Adipocyte (in vitro differentiated cells): ENCODE data around the gene GAST.
"Not testable (repeated sequence)": the region's sequence is repeated elsewhere in the genome, so short reads cannot be mapped to it uniquely, and the experiment has no call there.

ENCODE experiments used
- DNase-seq: peaks from one replicate; pipeline ENCODE4 v3.0.0-alpha.2; 2015; ENCODE audit warnings: low read depth
- H3K27me3 ChIP-seq: replicated peaks from 2 replicates; pipeline ENCODE4 v1.7.0; 2013; ENCODE audit warnings: mild to moderate bottlenecking, low read length, moderate library complexity; ENCODE audit not compliant: control insufficient read depth, insufficient read depth
- H3K36me3 ChIP-seq: 2 replicates; pipeline ENCODE4 v1.7.0; 2013; ENCODE audit warnings: low read length, mild to moderate bottlenecking, moderate library complexity; ENCODE audit not compliant: control insufficient read depth, insufficient read depth, severe bottlenecking
- H3K4me1 ChIP-seq: 2 replicates; pipeline ENCODE4 v1.7.0; 2013; ENCODE audit warnings: mild to moderate bottlenecking, low read length, moderate library complexity; ENCODE audit not compliant: control insufficient read depth, insufficient read depth
- H3K4me3 ChIP-seq: 2 replicates; pipeline ENCODE4 v1.7.0; 2013; ENCODE audit warnings: mild to moderate bottlenecking, low read length, moderate library complexity
- H3K9ac ChIP-seq: 2 replicates; pipeline ENCODE4 v1.7.0; 2013; ENCODE audit warnings: mild to moderate bottlenecking, low read length, moderate library complexity
- H3K9me3 ChIP-seq: 2 replicates; pipeline ENCODE4 v1.7.0; 2013; ENCODE audit warnings: mild to moderate bottlenecking, low read length, moderate library complexity; ENCODE audit not compliant: control insufficient read depth

GAST gene

DNA sequence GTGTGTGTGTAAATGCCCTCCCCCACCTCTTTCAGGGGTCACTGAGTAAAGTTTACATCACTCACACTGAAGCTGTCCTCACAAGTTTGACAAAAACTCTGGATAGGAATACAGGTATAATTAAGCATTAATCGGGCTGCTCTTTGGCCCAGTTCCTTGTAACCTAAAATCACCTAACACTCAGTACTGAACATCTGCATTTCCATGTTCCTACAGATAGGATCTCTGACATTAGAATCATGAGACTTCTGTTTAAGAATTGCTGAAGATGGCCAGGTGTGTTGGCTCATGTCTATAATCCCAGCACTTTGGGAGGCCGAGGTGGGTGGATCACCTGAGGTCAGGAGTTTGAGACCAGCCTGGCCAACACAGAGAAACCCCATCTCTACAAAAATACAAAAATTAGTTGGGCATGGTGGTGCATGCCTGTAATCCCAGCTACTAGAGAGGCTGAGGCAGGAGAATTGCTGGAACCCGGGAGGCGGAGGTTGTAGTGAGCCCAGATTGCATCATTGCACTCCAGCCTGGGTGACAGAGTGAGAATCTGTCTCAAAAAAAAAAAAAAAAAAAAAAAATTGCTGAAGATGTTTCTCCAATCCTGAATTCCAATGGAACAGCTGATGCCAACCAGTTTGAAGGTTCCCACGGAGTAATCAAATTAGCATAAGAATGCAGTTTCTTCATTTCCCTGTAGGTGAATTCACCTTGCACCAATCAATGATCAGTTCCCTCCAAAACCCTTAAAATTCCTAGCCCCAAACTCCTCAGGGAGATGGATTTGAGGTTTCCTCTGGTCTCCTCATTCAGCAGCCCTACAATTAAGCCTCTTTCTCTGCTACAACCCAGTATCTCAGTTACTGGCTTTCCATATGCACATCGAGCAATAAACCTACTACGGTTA is 36.7 kb upstream of the GAST start:
- not testable (repeated sequence) for H3K36me3 ChIP-seq, H3K9ac ChIP-seq, H3K27me3 ChIP-seq, H3K9me3 ChIP-seq, DNase-seq, H3K4me3 ChIP-seq
- H3K4me1 ChIP-seq: peaks cover 13% of the 10 kb centered on the region

- DNase-seq: no peak
- Histone ChIP-seq H3K36me3 (no peaks in the 10 kb centered on the region), H3K9me3 (no peaks in the 10 kb centered on the region), H3K9ac (no peak overlapping the region), H3K4me1 (peaks cover 13% of the 10 kb centered on the region), H3K27me3 (no peaks in the 10 kb centered on the region), H3K4me3 (no peak overlapping the region)
Measured at GRCh38 chr17:41676058-41676419, 36.1 kb upstream of the GAST start.

GRCh38 chr17:41678411-41678906 is 33.7 kb upstream of the GAST start:
- H3K4me3 ChIP-seq: peak overlapping the region; percentile 76
- DNase-seq: no peak
- H3K9me3 ChIP-seq: no peaks in the 10 kb centered on the region
- H3K36me3 ChIP-seq: no peaks in the 10 kb centered on the region
- peaks cover 13% of the 10 kb centered on the region for H3K4me1 ChIP-seq
- no peaks in the 10 kb centered on the region for H3K27me3 ChIP-seq
- peak overlapping the region; percentile 78 for H3K9ac ChIP-seq

GRCh38 chr17:41678907-41679739 is 33.0 kb upstream of the GAST start:
- Histone ChIP-seq H3K36me3 (no peaks in the 10 kb centered on the region), H3K27me3 (no peaks in the 10 kb centered on the region), H3K9ac (peak overlapping the region; percentile 78), H3K4me3 (peak overlapping the region; percentile 76), H3K4me1 (peaks cover 13% of the 10 kb centered on the region), H3K9me3 (no peaks in the 10 kb centered on the region)
- DNase-seq: peak; percentile 30

GRCh38 chr17:41679740-41680425 is 32.2 kb upstream of the GAST start:
- Histone ChIP-seq H3K9ac (no peak overlapping the region), H3K4me3 (no peak overlapping the region), H3K4me1 (peaks cover 13% of the 10 kb centered on the region), H3K36me3 (no peaks in the 10 kb centered on the region), H3K27me3 (no peaks in the 10 kb centered on the region), H3K9me3 (no peaks in the 10 kb centered on the region)
- no peak for DNase-seq

- peaks cover 13% of the 10 kb centered on the region for H3K4me1 ChIP-seq
- H3K36me3 ChIP-seq: no peaks in the 10 kb centered on the region
- no peak overlapping the region for H3K9ac ChIP-seq
- H3K9me3 ChIP-seq: no peaks in the 10 kb centered on the region
- H3K27me3 ChIP-seq: no peaks in the 10 kb centered on the region
- DNase-seq: no peak
- H3K4me3 ChIP-seq: no peak overlapping the region
Measured at GRCh38 chr17:41680426-41681040, 31.6 kb upstream of the GAST start.

- Histone ChIP-seq H3K27me3 (no peaks in the 10 kb centered on the region), H3K4me1 (peaks cover 13% of the 10 kb centered on the region), H3K9me3 (no peaks in the 10 kb centered on the region), H3K36me3 (no peaks in the 10 kb centered on the region), H3K4me3 (no peak overlapping the region), H3K9ac (no peak overlapping the region)
- DNase-seq: no peak
Measured at GRCh38 chr17:41681776-41682175, 30.4 kb upstream of the GAST start.

DNA sequence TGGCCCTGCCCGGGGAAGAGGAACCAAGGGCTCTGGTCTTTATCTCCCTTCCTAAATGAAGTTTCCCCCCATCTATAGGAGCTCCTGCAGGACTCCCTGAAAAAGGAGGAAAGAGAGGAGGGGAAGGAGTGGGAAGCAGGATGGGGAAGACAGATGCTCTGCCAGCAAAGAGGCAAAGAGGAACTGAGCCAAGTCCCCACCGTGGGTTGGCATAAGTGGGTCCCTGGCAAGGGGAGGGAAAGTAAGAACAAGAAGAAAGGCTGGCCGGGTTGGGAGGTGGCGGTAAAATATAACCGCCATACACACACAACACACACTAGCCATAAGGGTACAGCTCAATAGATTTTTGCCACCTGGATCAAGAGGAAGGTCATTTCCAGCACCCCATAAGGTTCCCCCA is 29.5 kb upstream of the GAST start:
- no peaks in the 10 kb centered on the region for H3K36me3 ChIP-seq
- H3K9me3 ChIP-seq: no peaks in the 10 kb centered on the region
- DNase-seq: no peak
- no peaks in the 10 kb centered on the region for H3K27me3 ChIP-seq
- H3K4me1 ChIP-seq: peaks cover 13% of the 10 kb centered on the region
- no peak overlapping the region for H3K9ac ChIP-seq
- no peak overlapping the region for H3K4me3 ChIP-seq

DNA sequence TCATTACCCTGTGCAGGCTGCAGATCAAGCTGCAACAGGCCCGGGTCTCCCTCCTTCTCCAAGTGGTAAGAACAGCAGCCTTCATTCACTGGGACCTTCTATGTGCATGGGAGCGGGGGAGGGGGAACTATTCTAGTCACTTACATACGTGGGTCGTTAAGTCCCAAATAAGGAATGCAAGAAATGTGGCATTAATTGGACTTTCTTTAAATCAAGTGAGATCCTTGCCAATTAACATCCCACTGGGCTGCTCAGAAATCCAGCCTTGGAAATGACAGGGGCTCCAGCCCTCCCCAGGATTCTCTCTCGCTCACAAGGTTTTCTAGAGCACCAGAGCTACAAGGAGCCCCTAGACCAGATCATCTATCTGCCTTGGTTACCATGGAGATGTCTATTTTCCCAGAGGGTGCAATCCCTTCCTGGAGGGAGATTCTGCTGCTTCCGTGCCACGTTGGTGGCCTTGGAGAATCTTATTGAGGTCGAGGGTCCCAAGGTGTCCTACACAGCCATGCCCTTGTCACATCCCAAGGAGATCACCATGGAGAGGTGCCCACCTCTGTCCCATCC is 28.6 kb upstream of the GAST start:
- no peak for DNase-seq
- no peak overlapping the region for H3K4me3 ChIP-seq
- H3K27me3 ChIP-seq: no peaks in the 10 kb centered on the region
- H3K36me3 ChIP-seq: no peaks in the 10 kb centered on the region
- H3K9me3 ChIP-seq: no peaks in the 10 kb centered on the region
- H3K9ac ChIP-seq: no peak overlapping the region
- H3K4me1 ChIP-seq: peaks cover 12% of the 10 kb centered on the region

DNA sequence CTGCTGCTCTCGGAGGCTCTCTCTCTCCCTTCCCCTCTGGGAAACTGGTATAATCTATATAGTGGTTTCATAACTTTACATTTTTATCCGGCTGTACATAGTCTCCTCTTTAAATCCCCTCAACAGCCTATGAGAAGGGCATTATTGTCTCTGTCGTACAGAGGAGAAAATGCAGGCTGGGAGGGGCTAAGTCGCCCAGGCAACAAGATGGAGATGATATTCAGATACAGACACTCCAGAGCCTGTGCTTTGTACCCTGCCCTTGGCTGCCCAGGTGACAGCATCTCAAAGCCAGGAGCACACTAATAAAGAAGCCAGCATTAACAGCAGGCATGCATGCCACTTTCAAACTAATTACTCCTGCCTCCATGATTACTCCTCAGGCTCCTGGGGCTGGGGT is 28.1 kb upstream of the GAST start:
- no peak overlapping the region for H3K4me3 ChIP-seq
- H3K9me3 ChIP-seq: no peaks in the 10 kb centered on the region
- H3K27me3 ChIP-seq: no peaks in the 10 kb centered on the region
- no peak overlapping the region for H3K9ac ChIP-seq
- peaks cover 7% of the 10 kb centered on the region for H3K4me1 ChIP-seq
- no peaks in the 10 kb centered on the region for H3K36me3 ChIP-seq
- no peak for DNase-seq
